Measurements from ENCODE around the gene TLCD2. TPM values are rescaled to one million over a fixed set of nuclear protein-coding genes. Genes with fewer than 3 reads are reported as not detected.
"Not testable (repeated sequence)": the region's sequence is repeated elsewhere in the genome, so short reads cannot be mapped to it uniquely, and the experiment has no call there.

The TLCD2 gene
- total RNA-seq, 1 donor from 2014 or later: 30.1 TPM

GRCh38 chr17:1718362-1719165 lies 8.4 kb upstream of the TLCD2 start:
- DNase-seq (ENCODE audit: low spot score): no peak

GRCh38 chr17:1716912-1717695 lies 6.9 kb upstream of the TLCD2 start:
- no peak for DNase-seq (ENCODE audit: low spot score)

- DNase-seq (ENCODE audit: low spot score): peak; percentile 100
Measured at GRCh38 chr17:1716076-1716911, 6.1 kb upstream of the TLCD2 start.

- DNase-seq (ENCODE audit: low spot score): no peak
Measured at GRCh38 chr17:1715803-1716075, 5.6 kb upstream of the TLCD2 start.

GRCh38 chr17:1714980-1715802 lies 5.0 kb upstream of the TLCD2 start:
- peak; percentile 97 for DNase-seq (ENCODE audit: low spot score)

GRCh38 chr17:1714427-1714979 lies 4.3 kb upstream of the TLCD2 start:
- DNase-seq (ENCODE audit: low spot score): peak; percentile 98

- no peak for DNase-seq (ENCODE audit: low spot score)
Measured at GRCh38 chr17:1713878-1714426, 3.8 kb upstream of the TLCD2 start.

GRCh38 chr17:1713160-1713877 lies 3.1 kb upstream of the TLCD2 start:
- DNase-seq (ENCODE audit: low spot score): no peak

GRCh38 chr17:1712271-1712670 lies 2.1 kb upstream of the TLCD2 start:
- DNase-seq (ENCODE audit: low spot score): no peak

GRCh38 chr17:1711804-1712203 lies 1.6 kb upstream of the TLCD2 start:
- DNase-seq (ENCODE audit: low spot score): no peak

GRCh38 chr17:1710807-1711553 lies 803 bp upstream of the TLCD2 start:
- no peak for DNase-seq (ENCODE audit: low spot score)

GRCh38 chr17:1709403-1709951 lies 700 bp downstream of the TLCD2 start:
- DNase-seq (ENCODE audit: low spot score): no peak

- DNase-seq (ENCODE audit: low spot score): not testable (repeated sequence)
Measured at GRCh38 chr17:1708791-1709346, 1.3 kb downstream of the TLCD2 start.

- DNase-seq (ENCODE audit: low spot score): no peak
Measured at GRCh38 chr17:1707107-1707506, 3.1 kb downstream of the TLCD2 start.

- no peak for DNase-seq (ENCODE audit: low spot score)
Measured at GRCh38 chr17:1705004-1705403, 5.2 kb downstream of the TLCD2 start.

- no peak for DNase-seq (ENCODE audit: low spot score)
Measured at GRCh38 chr17:1703063-1703462, 7.1 kb downstream of the TLCD2 start.

GRCh38 chr17:1699891-1700290 lies 10.3 kb downstream of the TLCD2 start:
- DNase-seq (ENCODE audit: low spot score): not testable (repeated sequence)

GRCh38 chr17:1697681-1698080 lies 12.5 kb downstream of the TLCD2 start:
- DNase-seq (ENCODE audit: low spot score): no peak

Data from mesenteric fat pad (tissue), 1 donor.